Measurements from ENCODE around the gene C1orf232. TPM values are rescaled to one million over a fixed set of nuclear protein-coding genes. Genes with fewer than 3 reads are reported as not detected.
A peak's percentile ranks its signal among the peaks of the same experiment; 100 is the strongest.

The C1orf232 gene
- total and polyA plus RNA-seq, 2 of the 13 experiments (the other 11 are each of a cell fraction or from before 2014, with no cell fraction given), result not detected

DNA sequence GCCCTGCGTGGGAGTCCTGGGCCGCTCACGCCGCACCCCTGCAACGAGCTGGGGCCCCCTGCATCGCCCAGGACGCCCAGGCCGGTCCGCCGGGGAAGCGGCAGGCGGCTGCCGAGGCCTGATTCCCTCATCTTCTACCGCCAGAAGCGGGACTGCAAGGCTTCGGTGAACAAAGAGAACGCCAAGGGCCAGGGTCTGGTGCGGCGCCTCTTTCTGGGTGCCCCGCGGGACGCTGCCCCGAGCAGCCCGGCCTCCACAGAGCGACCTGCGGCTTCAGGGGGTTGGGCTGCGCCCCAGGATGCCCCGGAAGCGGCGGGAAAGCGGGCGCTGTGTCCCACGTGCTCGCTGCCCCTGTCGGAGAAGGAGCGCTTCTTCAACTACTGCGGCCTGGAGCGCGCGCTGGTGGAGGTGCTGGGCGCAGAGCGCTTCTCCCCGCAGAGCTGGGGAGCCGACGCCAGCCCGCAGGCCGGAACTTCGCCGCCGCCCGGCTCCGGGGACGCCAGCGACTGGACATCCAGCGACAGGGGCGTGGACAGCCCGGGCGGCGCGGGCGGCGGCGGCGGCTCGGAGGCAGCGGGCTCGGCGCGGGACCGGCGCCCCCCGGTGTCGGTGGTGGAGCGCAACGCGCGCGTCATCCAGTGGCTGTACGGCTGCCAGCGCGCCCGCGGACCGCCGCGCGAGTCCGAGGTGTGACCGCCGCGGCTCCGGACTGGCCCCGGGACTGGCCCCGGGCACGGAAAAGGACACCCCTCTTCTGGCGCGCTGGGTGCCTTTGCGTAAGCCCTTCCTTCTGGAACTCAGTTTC lies 7.1 kb downstream of the C1orf232 start (continued):
- TF ChIP-seq ZNF607 (CRISPR knock-in tag; IDR thresholded peaks at IDR 0.05; ENCODE audit: borderline replicate concordance) (no peak; the same call in 1 of the 2 replicates), ZFP36L2 (CRISPR knock-in tag; IDR thresholded peaks at IDR 0.05) (no peak), ZNF326 (CRISPR knock-in tag; IDR thresholded peaks at IDR 0.05; ENCODE audit: borderline replicate concordance) (no peak), BRCA1 (CRISPR knock-in tag; IDR thresholded peaks at IDR 0.05) (no peak), ATAD3A (CRISPR knock-in tag; IDR thresholded peaks at IDR 0.05) (no peak), ZNF777 (CRISPR knock-in tag; IDR thresholded peaks at IDR 0.05) (peak; percentile 52; the same call in 1 of the 2 replicates), ZMYM2 (CRISPR knock-in tag; IDR thresholded peaks at IDR 0.05) (no peak), ZNF720 (CRISPR knock-in tag; IDR thresholded peaks at IDR 0.05) (no peak), SMAD1 (CRISPR knock-in tag; IDR thresholded peaks at IDR 0.05; ENCODE audit: borderline replicate concordance, low read depth) (no peak), RAD51 (IDR thresholded peaks at IDR 0.05; ENCODE audit: borderline replicate concordance) (no peak), THYN1 (CRISPR knock-in tag; IDR thresholded peaks at IDR 0.05; ENCODE audit: borderline replicate concordance, low read depth) (no peak), ZNF546 (CRISPR knock-in tag; conservative IDR thresholded peaks at IDR 0.05) (0 out of 2 replicates have a peak, but pooled peaks have one; percentile 36), REL (CRISPR knock-in tag; conservative IDR thresholded peaks at IDR 0.05) (0 out of 2 replicates have a peak, but pooled peaks have one; percentile 44), ZNF672 (CRISPR knock-in tag; IDR thresholded peaks at IDR 0.05) (no peak), SNAPC2 (CRISPR knock-in tag; IDR thresholded peaks at IDR 0.05) (no peak)
- TF ChIP-seq, protein P1, sequence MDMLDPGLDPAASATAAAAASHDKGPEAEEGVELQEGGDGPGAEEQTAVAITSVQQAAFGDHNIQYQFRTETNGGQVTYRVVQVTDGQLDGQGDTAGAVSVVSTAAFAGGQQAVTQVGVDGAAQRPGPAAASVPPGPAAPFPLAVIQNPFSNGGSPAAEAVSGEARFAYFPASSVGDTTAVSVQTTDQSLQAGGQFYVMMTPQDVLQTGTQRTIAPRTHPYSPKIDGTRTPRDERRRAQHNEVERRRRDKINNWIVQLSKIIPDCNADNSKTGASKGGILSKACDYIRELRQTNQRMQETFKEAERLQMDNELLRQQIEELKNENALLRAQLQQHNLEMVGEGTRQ (IDR thresholded peaks at IDR 0.05; ENCODE audit: low read depth, low read length), result no peak
- TF ChIP-seq, protein P1 (CRISPR knock-in tag; IDR thresholded peaks at IDR 0.05; ENCODE audit: borderline replicate concordance), result 0 out of 2 replicates have a peak, but pooled peaks have one; percentile 26
- TF ChIP-seq, protein P2, sequence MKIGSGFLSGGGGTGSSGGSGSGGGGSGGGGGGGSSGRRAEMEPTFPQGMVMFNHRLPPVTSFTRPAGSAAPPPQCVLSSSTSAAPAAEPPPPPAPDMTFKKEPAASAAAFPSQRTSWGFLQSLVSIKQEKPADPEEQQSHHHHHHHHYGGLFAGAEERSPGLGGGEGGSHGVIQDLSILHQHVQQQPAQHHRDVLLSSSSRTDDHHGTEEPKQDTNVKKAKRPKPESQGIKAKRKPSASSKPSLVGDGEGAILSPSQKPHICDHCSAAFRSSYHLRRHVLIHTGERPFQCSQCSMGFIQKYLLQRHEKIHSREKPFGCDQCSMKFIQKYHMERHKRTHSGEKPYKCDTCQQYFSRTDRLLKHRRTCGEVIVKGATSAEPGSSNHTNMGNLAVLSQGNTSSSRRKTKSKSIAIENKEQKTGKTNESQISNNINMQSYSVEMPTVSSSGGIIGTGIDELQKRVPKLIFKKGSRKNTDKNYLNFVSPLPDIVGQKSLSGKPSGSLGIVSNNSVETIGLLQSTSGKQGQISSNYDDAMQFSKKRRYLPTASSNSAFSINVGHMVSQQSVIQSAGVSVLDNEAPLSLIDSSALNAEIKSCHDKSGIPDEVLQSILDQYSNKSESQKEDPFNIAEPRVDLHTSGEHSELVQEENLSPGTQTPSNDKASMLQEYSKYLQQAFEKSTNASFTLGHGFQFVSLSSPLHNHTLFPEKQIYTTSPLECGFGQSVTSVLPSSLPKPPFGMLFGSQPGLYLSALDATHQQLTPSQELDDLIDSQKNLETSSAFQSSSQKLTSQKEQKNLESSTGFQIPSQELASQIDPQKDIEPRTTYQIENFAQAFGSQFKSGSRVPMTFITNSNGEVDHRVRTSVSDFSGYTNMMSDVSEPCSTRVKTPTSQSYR (CRISPR knock-in tag; IDR thresholded peaks at IDR 0.05; ENCODE audit: borderline replicate concordance), result no peak
- TF ChIP-seq, protein P3, sequence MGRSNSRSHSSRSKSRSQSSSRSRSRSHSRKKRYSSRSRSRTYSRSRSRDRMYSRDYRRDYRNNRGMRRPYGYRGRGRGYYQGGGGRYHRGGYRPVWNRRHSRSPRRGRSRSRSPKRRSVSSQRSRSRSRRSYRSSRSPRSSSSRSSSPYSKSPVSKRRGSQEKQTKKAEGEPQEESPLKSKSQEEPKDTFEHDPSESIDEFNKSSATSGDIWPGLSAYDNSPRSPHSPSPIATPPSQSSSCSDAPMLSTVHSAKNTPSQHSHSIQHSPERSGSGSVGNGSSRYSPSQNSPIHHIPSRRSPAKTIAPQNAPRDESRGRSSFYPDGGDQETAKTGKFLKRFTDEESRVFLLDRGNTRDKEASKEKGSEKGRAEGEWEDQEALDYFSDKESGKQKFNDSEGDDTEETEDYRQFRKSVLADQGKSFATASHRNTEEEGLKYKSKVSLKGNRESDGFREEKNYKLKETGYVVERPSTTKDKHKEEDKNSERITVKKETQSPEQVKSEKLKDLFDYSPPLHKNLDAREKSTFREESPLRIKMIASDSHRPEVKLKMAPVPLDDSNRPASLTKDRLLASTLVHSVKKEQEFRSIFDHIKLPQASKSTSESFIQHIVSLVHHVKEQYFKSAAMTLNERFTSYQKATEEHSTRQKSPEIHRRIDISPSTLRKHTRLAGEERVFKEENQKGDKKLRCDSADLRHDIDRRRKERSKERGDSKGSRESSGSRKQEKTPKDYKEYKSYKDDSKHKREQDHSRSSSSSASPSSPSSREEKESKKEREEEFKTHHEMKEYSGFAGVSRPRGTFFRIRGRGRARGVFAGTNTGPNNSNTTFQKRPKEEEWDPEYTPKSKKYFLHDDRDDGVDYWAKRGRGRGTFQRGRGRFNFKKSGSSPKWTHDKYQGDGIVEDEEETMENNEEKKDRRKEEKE (IDR thresholded peaks at IDR 0.05), result no peak
- TF ChIP-seq, protein P4, sequence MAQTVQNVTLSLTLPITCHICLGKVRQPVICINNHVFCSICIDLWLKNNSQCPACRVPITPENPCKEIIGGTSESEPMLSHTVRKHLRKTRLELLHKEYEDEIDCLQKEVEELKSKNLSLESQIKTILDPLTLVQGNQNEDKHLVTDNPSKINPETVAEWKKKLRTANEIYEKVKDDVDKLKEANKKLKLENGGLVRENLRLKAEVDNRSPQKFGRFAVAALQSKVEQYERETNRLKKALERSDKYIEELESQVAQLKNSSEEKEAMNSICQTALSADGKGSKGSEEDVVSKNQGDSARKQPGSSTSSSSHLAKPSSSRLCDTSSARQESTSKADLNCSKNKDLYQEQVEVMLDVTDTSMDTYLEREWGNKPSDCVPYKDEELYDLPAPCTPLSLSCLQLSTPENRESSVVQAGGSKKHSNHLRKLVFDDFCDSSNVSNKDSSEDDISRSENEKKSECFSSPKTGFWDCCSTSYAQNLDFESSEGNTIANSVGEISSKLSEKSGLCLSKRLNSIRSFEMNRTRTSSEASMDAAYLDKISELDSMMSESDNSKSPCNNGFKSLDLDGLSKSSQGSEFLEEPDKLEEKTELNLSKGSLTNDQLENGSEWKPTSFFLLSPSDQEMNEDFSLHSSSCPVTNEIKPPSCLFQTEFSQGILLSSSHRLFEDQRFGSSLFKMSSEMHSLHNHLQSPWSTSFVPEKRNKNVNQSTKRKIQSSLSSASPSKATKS (CRISPR knock-in tag; IDR thresholded peaks at IDR 0.05), result no peak

Measured in HepG2 (cell line).